ENCODE measurements around the gene TOX3. TPM values are rescaled to one million over a fixed set of nuclear protein-coding genes. Genes with fewer than 3 reads are reported as not detected.

The TOX3 gene
- total RNA-seq, 1 donor from 2014 or later = 84.8 TPM

GRCh38 chr16:52465711-52466267 lies 81.2 kb downstream of the TOX3 start:
- Mint-ChIP-seq H3K27me3 (no peaks in the 10 kb centered on the region), H3K36me3 (ENCODE audit: insufficient read depth) (peaks cover 20% of the 10 kb centered on the region), H3K27ac (no peak overlapping the region), H3K9me3 (ENCODE audit: low read depth) (no peaks in the 10 kb centered on the region), H3K4me1 (ENCODE audit: low read depth) (peaks cover 30% of the 10 kb centered on the region), H3K4me3 (ENCODE audit: low read depth) (no peak overlapping the region)
- DNase-seq (ENCODE audit: low spot score, unreplicated experiment) = no peak
- TF ChIP-seq CTCF (IDR thresholded peaks at IDR 0.05; ENCODE audit: unreplicated experiment) = no peak

- H3K27me3 Mint-ChIP-seq = no peaks in the 10 kb centered on the region
- H3K27ac Mint-ChIP-seq = no peak overlapping the region
- H3K36me3 Mint-ChIP-seq (ENCODE audit: insufficient read depth) = peaks cover 23% of the 10 kb centered on the region
- no peak for TF ChIP-seq CTCF (IDR thresholded peaks at IDR 0.05; ENCODE audit: unreplicated experiment)
- DNase-seq (ENCODE audit: low spot score, unreplicated experiment) = no peak
- peaks cover 22% of the 10 kb centered on the region for H3K4me1 Mint-ChIP-seq (ENCODE audit: low read depth)
- no peak overlapping the region for H3K4me3 Mint-ChIP-seq (ENCODE audit: low read depth)
- H3K9me3 Mint-ChIP-seq (ENCODE audit: low read depth) = no peaks in the 10 kb centered on the region
These were observed 83.0 kb downstream of the TOX3 start for GRCh38 chr16:52463904-52464303.

- peaks cover 23% of the 10 kb centered on the region for H3K4me1 Mint-ChIP-seq (ENCODE audit: low read depth)
- no peak for DNase-seq (ENCODE audit: low spot score, unreplicated experiment)
- no peak overlapping the region for H3K27ac Mint-ChIP-seq
- no peaks in the 10 kb centered on the region for H3K9me3 Mint-ChIP-seq (ENCODE audit: low read depth)
- peaks cover 25% of the 10 kb centered on the region for H3K36me3 Mint-ChIP-seq (ENCODE audit: insufficient read depth)
- H3K27me3 Mint-ChIP-seq = no peaks in the 10 kb centered on the region
- TF ChIP-seq CTCF (IDR thresholded peaks at IDR 0.05; ENCODE audit: unreplicated experiment) = no peak
- H3K4me3 Mint-ChIP-seq (ENCODE audit: low read depth) = no peak overlapping the region
These were observed 84.1 kb downstream of the TOX3 start for GRCh38 chr16:52462816-52463215.

GRCh38 chr16:52460639-52461178 lies 86.2 kb downstream of the TOX3 start:
- DNase-seq (ENCODE audit: low spot score, unreplicated experiment) = no peak
- no peak for TF ChIP-seq CTCF (IDR thresholded peaks at IDR 0.05; ENCODE audit: unreplicated experiment)
- Mint-ChIP-seq H3K36me3 (ENCODE audit: insufficient read depth) (peaks cover 24% of the 10 kb centered on the region), H3K27ac (no peak overlapping the region), H3K9me3 (ENCODE audit: low read depth) (peaks cover under 1% of the 10 kb centered on the region), H3K4me3 (ENCODE audit: low read depth) (no peak overlapping the region), H3K27me3 (no peaks in the 10 kb centered on the region), H3K4me1 (ENCODE audit: low read depth) (peaks cover 28% of the 10 kb centered on the region)

DNA sequence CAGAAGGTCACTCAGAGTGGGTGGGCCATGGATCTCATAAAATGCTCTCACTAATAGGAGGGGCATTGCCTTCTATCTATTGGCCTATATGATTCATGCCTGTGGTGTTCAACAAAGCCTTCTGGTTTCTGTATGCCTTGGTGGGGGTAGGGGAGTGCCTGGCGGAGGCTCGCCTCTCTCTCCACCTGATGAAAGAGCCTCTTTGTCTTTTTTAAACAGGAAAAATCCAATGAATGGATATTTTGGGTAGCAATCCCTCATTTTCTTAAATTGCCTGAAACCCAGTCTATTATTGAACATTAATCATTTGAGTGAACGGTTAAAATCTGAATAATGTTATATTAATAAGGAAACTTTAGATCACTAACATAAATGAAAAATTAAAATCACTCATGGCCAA lies 90.6 kb downstream of the TOX3 start:
- Mint-ChIP-seq H3K4me1 (ENCODE audit: low read depth) (peaks cover 29% of the 10 kb centered on the region), H3K36me3 (ENCODE audit: insufficient read depth) (peaks cover 42% of the 10 kb centered on the region), H3K9me3 (ENCODE audit: low read depth) (peaks cover 9% of the 10 kb centered on the region), H3K27ac (peak overlapping the region; percentile 93), H3K4me3 (ENCODE audit: low read depth) (no peak overlapping the region), H3K27me3 (no peaks in the 10 kb centered on the region)
- no peak for TF ChIP-seq CTCF (IDR thresholded peaks at IDR 0.05; ENCODE audit: unreplicated experiment)
- DNase-seq (ENCODE audit: low spot score, unreplicated experiment) = no peak
